Measurements from ENCODE around the gene LIFR. TPM values are rescaled to one million over a fixed set of nuclear protein-coding genes. Genes with fewer than 3 reads are reported as not detected.

LIFR gene
- polyA plus RNA-seq, 1 donor from 2014 or later: 5.8 TPM

GRCh38 chr5:38478166-38478565 lies 78.3 kb downstream of the LIFR start:
- Histone ChIP-seq H3F3A (ENCODE audit: insufficient read depth, low read length, poor library complexity, severe bottlenecking) (no peaks in the 10 kb centered on the region), H2AFZ (ENCODE audit: low read depth, low read length) (no peak overlapping the region), H3K27ac (ENCODE audit: low read length) (no peak overlapping the region), H3K4me2 (ENCODE audit: low read length) (no peak overlapping the region), H3K79me2 (replicated peaks; ENCODE audit: insufficient read depth, low read length) (no peaks in the 10 kb centered on the region), H3K4me3 (ENCODE audit: low read length) (no peak overlapping the region), H3K36me3 (ENCODE audit: insufficient read depth, low read length) (no peaks in the 10 kb centered on the region), H4K20me1 (ENCODE audit: insufficient read depth) (no peaks in the 10 kb centered on the region), H3K9ac (ENCODE audit: low read length) (no peak overlapping the region), H3K9me2 (ENCODE audit: insufficient read depth, low read length) (no peaks in the 10 kb centered on the region), H3K27me3 (ENCODE audit: insufficient read depth, low read depth, low read length) (no peaks in the 10 kb centered on the region), H3K9me3 (ENCODE audit: low read length) (no peaks in the 10 kb centered on the region)
- TF ChIP-seq CTCF (IDR thresholded peaks at IDR 0.05; ENCODE audit: poor library complexity, severe bottlenecking) (no peak), TAF1 (IDR thresholded peaks at IDR 0.05; ENCODE audit: low read depth) (no peak), POLR2AphosphoS5 (IDR thresholded peaks at IDR 0.05) (no peak), SMC3 (conservative IDR thresholded peaks at IDR 0.05; ENCODE audit: poor library complexity) (no peak)

GRCh38 chr5:38473008-38473407 lies 83.4 kb downstream of the LIFR start:
- Histone ChIP-seq H3K9me3 (ENCODE audit: low read length) (no peaks in the 10 kb centered on the region), H3F3A (ENCODE audit: insufficient read depth, low read length, poor library complexity, severe bottlenecking) (no peaks in the 10 kb centered on the region), H3K4me3 (ENCODE audit: low read length) (no peak overlapping the region), H3K27ac (ENCODE audit: low read length) (no peak overlapping the region), H3K9ac (ENCODE audit: low read length) (no peak overlapping the region), H3K79me2 (replicated peaks; ENCODE audit: insufficient read depth, low read length) (no peaks in the 10 kb centered on the region), H3K9me2 (ENCODE audit: insufficient read depth, low read length) (no peaks in the 10 kb centered on the region), H3K4me2 (ENCODE audit: low read length) (no peak overlapping the region), H2AFZ (ENCODE audit: low read depth, low read length) (no peak overlapping the region), H3K27me3 (ENCODE audit: insufficient read depth, low read depth, low read length) (no peaks in the 10 kb centered on the region), H4K20me1 (ENCODE audit: insufficient read depth) (no peaks in the 10 kb centered on the region), H3K36me3 (ENCODE audit: insufficient read depth, low read length) (no peaks in the 10 kb centered on the region)
- TF ChIP-seq CTCF (IDR thresholded peaks at IDR 0.05; ENCODE audit: poor library complexity, severe bottlenecking): no peak
- no peak for TF ChIP-seq EP300 (conservative IDR thresholded peaks at IDR 0.05; ENCODE audit: poor library complexity, severe bottlenecking)
- TF ChIP-seq MXI1 (conservative IDR thresholded peaks at IDR 0.05; ENCODE audit: poor library complexity, severe bottlenecking): no peak
- no peak for TF ChIP-seq POLR2AphosphoS5 (IDR thresholded peaks at IDR 0.05)
- no peak for TF ChIP-seq TAF1 (IDR thresholded peaks at IDR 0.05; ENCODE audit: low read depth)
- TF ChIP-seq SMC3 (conservative IDR thresholded peaks at IDR 0.05; ENCODE audit: poor library complexity): no peak
- TF ChIP-seq EZH2 (IDR thresholded peaks at IDR 0.05; ENCODE audit: borderline replicate concordance, insufficient read depth, low read length, poor library complexity, severe bottlenecking): no peak
- TF ChIP-seq RAD21 (conservative IDR thresholded peaks at IDR 0.05): no peak
- TF ChIP-seq REST (IDR thresholded peaks at IDR 0.05; ENCODE audit: borderline replicate concordance): no peak

Measured in neural cell (in vitro differentiated cells).